ENCODE data around the gene CD8B2.
"Not testable (repeated sequence)": the region's sequence is repeated elsewhere in the genome, so short reads cannot be mapped to it uniquely, and the experiment has no call there.

Gene CD8B2

GRCh38 chr2:106553321-106553720, 66.2 kb downstream of the CD8B2 start:
- DNase-seq, result no peak

- DNase-seq, result no peak
These were observed 67.2 kb downstream of the CD8B2 start for GRCh38 chr2:106554411-106554810.

- DNase-seq, result no peak
These were observed 67.9 kb downstream of the CD8B2 start for GRCh38 chr2:106555053-106555452.

- not testable (repeated sequence) for DNase-seq
These were observed 72.6 kb downstream of the CD8B2 start for GRCh38 chr2:106559786-106560185.

- no peak for DNase-seq
These were observed 73.6 kb downstream of the CD8B2 start for GRCh38 chr2:106560773-106561172.

DNA sequence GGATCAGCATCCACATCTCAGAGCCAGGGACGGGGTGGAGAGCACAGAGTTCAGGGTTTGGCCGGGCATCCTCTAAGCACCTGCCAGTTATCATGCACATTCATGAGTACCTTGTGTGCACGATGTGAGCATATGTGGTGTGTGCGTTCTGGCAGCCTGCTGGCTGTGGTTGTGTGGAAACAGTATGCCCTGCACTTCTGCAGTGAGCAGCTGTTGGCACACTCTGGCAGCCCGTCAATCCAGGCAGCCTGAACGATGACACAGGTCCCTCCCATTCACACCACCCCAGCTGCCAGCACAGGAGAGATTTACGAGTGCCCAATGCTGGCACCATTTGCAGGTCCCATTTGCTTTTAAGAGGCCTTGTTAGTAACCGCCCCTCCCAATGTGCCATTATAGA, 74.2 kb downstream of the CD8B2 start:
- DNase-seq, result no peak

DNA sequence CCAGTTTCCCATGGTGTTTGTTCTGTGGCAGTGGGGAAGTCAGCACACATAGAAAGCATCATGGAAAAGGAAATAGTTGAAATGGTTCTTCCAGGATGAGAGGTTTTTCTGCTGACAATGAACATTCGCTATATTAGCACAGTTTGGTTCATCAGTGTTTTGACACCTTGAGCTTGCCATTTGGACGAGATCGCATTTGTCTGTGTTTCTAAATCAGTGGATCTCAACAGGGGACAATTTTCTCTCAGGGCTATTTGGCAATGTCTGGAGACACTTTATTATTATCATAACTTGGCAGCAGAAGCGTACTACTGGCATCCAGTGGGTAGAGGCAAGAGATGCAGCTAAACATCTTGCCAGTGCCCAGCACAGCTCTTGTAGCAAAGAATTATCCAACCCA, 74.6 kb downstream of the CD8B2 start:
- DNase-seq, result no peak

DNA sequence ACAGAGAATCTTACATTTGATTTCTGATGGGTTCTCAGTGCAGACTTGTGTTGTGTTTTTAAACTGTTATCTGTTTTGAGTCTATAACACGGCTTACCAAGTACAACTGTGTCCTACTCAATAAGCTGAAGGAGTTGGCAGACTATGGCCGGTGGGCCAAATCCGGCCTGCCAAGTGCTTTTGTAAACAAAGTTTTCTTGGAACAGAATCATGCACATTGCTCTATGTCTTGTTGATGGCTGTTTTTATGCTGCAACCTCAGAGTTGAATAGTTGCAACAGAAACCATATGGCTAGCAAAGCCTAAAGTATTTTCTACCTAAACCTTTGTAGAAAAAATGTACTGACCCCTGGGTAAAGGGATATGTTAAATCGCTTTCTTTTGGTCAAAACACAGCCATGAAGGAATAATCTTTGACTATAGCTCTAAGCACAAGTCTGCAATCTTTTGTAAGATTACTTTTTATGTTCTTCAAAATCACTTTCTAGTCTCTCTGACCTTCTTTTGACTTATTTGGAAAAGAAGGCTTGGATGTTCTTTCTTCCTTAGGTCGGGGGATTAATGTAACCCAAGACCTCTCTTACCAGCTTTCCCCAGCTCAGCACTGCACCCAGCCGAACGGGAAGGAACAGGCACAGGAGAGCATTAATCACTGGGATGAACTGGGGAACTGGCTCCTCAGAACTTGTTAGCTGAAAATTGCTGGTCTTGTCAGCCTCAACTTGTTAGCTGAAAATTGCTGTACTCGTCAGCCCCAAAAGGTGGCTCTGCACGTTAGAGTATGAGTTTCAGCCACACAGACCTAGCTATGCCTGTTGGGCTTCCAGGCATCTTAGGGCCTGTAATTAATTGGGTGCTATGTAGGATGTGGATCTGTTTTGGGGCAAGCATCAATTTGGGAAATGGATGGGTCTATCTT, 75.4 kb downstream of the CD8B2 start:
- DNase-seq, result no peak

GRCh38 chr2:106563195-106563594, 76.0 kb downstream of the CD8B2 start:
- no peak for DNase-seq

DNA sequence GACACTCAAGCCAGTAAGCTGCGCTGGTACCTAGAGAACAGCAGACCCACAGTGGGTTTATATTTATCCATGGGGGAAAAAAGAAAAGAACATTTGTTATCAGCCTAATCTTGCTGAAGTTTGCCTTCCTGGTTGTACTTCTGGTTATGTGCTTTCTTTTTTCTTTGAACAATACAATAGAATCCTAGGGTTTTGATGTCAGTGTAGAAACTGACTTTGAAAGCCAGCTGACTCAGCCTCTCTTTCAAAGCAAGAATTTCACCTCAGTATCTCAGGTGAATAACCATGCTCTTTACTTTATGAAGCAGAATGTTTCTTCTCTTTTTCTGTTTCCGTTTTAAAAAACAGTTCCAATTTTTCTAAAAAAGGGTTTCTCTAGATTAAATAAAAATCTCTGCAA, 78.4 kb downstream of the CD8B2 start:
- no peak for DNase-seq

DNA sequence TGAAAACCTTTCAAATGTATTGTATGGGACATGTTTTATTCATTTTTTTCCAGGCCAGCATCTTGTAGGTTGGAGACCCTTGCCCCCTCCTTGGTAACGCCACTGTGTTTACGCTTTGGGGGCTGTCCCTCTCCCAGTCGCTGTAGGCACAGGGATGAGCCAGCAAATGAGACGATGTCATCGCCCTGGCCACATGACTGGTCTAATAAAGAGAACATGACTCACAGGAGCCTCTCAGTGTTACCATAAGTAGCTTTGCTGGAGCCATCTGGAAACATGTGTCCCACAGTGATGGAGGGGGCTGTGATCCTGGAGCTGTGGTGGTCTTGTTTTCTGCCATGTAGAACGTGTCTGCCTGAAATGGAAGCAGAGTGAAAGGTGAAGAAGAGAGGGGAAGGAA, 78.9 kb downstream of the CD8B2 start:
- no peak for DNase-seq

DNA sequence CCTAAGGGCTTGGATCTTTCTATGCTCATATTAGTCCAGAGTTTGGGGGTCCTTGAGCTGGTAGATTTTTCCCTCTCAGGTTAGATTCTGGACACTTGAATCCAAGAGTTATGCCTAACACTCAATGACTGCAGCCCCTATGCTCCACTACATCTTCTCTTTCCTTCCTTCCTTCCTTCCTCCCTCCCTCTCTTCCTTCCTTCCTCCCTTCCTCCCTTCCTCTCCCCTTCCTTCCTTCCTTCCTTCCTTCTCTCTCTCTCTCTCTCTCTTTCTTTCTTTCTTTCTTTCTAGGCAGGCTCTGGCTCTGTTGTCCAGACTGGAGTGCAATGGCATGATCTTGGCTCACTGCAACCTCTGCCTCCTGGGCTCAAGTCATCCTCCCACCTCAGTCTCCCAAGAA, 79.3 kb downstream of the CD8B2 start:
- DNase-seq, result not testable (repeated sequence)

DNA sequence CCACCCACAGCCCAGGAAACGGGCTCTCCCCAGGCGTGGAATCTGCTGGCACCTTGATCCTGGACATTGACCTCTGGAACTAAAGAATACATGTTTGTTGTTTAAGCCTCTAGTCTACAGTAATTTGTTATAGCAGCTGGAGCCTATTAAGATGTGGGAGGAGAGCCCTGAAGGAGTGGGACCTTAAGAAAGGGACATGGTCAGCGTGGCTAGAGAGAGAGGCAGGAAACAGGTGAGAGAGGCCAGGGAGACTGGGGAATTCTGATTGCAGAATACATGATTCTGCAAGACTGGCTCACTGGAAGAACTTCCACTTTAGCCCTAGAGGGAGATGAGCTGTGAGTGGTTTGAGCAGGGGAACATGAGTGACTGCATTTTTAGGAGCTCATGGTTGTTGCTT, 83.2 kb downstream of the CD8B2 start:
- DNase-seq, result no peak
